ENCODE data around the gene PPP1R9A. TPM values are rescaled to one million over a fixed set of nuclear protein-coding genes. Genes with fewer than 3 reads are reported as not detected.

PPP1R9A gene
- total RNA-seq, 4 donors from 2014 or later, result 5.9 to 38.2 (median 13.7) TPM

DNA sequence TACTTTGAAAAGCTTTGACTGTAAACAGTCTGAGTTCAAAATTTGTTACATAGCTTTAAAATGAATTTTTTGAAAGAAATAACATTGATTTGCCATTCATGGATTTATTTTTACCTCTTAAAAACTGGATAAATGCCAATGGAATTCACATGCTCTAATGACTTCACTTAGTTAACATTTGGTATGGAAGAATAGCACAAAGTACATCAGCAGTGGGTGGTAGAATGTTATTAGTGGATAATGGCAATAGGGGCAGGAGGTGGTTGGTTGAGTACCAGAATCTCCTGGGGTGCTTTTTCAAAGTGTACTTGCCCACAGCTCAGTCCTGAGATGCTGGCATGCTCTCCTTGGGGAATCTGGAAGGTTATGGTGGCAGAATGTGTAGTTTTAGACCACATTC, 4.7 kb downstream of the PPP1R9A start:
- no peak overlapping the region for H3K4me3 ChIP-seq
- H3K9me3 ChIP-seq, result no peaks in the 10 kb centered on the region
- H3K36me3 ChIP-seq, result no peaks in the 10 kb centered on the region
- in situ Hi-C loops (cut with MboI; ENCODE audit: low sequenced_read_pairs in 4 of 4) (no loop called here), intact Hi-C loops (cut with DNase I; ENCODE audit: low total_unique reads) (no loop called here)
- H3K27ac ChIP-seq, result no peak overlapping the region
- peaks cover 17 to 34% of the 10 kb centered on the region in 2 donors for H3K4me1 ChIP-seq
- DNase-seq (no peak), ATAC-seq (no peak)
- no peak for TF ChIP-seq POLR2A (IDR thresholded peaks at IDR 0.05)
- TF ChIP-seq, protein P1, sequence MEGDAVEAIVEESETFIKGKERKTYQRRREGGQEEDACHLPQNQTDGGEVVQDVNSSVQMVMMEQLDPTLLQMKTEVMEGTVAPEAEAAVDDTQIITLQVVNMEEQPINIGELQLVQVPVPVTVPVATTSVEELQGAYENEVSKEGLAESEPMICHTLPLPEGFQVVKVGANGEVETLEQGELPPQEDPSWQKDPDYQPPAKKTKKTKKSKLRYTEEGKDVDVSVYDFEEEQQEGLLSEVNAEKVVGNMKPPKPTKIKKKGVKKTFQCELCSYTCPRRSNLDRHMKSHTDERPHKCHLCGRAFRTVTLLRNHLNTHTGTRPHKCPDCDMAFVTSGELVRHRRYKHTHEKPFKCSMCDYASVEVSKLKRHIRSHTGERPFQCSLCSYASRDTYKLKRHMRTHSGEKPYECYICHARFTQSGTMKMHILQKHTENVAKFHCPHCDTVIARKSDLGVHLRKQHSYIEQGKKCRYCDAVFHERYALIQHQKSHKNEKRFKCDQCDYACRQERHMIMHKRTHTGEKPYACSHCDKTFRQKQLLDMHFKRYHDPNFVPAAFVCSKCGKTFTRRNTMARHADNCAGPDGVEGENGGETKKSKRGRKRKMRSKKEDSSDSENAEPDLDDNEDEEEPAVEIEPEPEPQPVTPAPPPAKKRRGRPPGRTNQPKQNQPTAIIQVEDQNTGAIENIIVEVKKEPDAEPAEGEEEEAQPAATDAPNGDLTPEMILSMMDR (IDR thresholded peaks at IDR 0.05 in 4 of 5, conservative IDR thresholded peaks at IDR 0.05 in 1 of 5), result no peak
- H3K27me3 ChIP-seq, result no peaks in the 10 kb centered on the region

DNA sequence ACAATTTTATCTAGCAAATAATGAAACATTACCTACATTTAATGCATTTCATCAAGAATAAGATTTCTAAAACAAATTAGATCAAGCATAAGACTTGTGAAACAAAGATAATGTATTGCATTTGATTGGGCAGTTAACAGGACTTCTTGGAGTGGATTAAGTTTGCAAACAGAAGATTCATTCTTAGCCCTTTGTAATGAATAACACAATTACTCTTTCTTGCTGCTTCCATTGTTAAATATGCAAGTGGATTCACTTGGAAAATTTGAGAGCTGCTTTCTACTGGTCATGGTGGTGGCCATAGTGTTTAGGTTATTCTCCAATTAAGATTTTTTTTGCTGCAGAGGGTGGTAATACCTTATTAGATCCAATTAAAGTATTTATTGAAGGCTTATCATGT, 6.0 kb downstream of the PPP1R9A start:
- DNase-seq (no peak), ATAC-seq (no peak)
- H3K4me3 ChIP-seq, result no peak overlapping the region
- intact Hi-C loops (cut with DNase I; ENCODE audit: low total_unique reads) (no loop called here), in situ Hi-C loops (cut with MboI; ENCODE audit: low sequenced_read_pairs in 4 of 4) (no loop called here)
- no peaks in the 10 kb centered on the region for H3K27me3 ChIP-seq
- H3K36me3 ChIP-seq, result no peaks in the 10 kb centered on the region
- H3K27ac ChIP-seq, result no peak overlapping the region
- peaks cover 17 to 31% of the 10 kb centered on the region in 2 donors for H3K4me1 ChIP-seq
- H3K9me3 ChIP-seq, result no peaks in the 10 kb centered on the region
- no peak for TF ChIP-seq POLR2A (IDR thresholded peaks at IDR 0.05)
- TF ChIP-seq, protein P1 (IDR thresholded peaks at IDR 0.05 in 4 of 5, conservative IDR thresholded peaks at IDR 0.05 in 1 of 5), result no peak

DNA sequence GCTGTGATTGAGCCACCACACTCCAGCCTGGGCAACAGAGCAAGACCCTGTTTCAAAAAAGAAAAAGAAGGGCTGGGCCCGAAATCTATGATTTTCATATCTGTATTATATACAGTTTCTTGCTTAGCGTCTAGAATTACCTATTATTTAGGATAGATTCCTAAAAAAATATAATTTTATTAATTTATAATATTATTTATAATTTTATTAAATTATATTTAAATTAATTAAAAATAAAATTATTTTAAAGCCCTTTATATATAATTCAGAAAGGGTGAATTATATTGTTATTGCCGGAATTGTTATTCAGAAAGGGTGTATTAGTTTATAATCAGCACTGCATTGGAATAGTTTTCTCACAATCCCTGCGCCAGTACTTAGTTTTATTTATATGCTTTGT, 14.5 kb downstream of the PPP1R9A start:
- no peak for ATAC-seq
- Histone ChIP-seq H3K4me1 (peaks cover 0 to 5% of the 10 kb centered on the region in 2 donors), H3K36me3 (no peaks in the 10 kb centered on the region), H3K27ac (no peak overlapping the region), H3K4me3 (no peak overlapping the region), H3K27me3 (no peaks in the 10 kb centered on the region), H3K9me3 (no peaks in the 10 kb centered on the region)
- in situ Hi-C loops (cut with MboI; ENCODE audit: low sequenced_read_pairs in 4 of 4) (no loop called here), intact Hi-C loops (cut with DNase I; ENCODE audit: low total_unique reads) (no loop called here)
- TF ChIP-seq POLR2A (IDR thresholded peaks at IDR 0.05), result no peak
- TF ChIP-seq, protein P1 (IDR thresholded peaks at IDR 0.05 in 4 of 5, conservative IDR thresholded peaks at IDR 0.05 in 1 of 5), result no peak
- DNase-seq, result no peak

DNA sequence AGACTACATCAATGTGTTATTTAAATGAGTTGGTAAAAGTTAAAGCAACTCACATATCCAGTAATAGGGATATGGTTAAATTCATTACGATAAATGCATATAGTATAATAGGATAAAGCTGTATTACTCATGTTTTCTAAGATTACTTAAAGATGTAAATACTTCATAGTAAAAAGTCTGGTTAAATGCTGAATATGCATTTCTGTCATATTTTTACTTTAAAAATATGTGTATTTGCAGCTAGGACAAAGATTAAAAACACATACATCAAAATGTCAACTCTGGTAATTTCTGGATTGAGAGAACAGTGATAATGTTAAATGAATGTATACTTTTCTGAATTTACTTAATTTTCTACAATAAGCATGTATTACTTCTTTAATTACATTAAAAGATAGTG, 15.1 kb downstream of the PPP1R9A start:
- H3K27ac ChIP-seq, result no peak overlapping the region
- intact Hi-C loops (cut with DNase I; ENCODE audit: low total_unique reads), result no loop called here
- peaks cover 0 to 5% of the 10 kb centered on the region in 2 donors for H3K4me1 ChIP-seq
- H3K9me3 ChIP-seq, result no peaks in the 10 kb centered on the region
- H3K4me3 ChIP-seq, result no peak overlapping the region
- in situ Hi-C loops (cut with MboI; ENCODE audit: low sequenced_read_pairs in 4 of 4), result no loop called here
- H3K36me3 ChIP-seq, result no peaks in the 10 kb centered on the region
- no peaks in the 10 kb centered on the region for H3K27me3 ChIP-seq
- ATAC-seq (no peak), DNase-seq (no peak)
- TF ChIP-seq, protein P1 (IDR thresholded peaks at IDR 0.05 in 4 of 5, conservative IDR thresholded peaks at IDR 0.05 in 1 of 5), result no peak
- no peak for TF ChIP-seq POLR2A (IDR thresholded peaks at IDR 0.05)

DNA sequence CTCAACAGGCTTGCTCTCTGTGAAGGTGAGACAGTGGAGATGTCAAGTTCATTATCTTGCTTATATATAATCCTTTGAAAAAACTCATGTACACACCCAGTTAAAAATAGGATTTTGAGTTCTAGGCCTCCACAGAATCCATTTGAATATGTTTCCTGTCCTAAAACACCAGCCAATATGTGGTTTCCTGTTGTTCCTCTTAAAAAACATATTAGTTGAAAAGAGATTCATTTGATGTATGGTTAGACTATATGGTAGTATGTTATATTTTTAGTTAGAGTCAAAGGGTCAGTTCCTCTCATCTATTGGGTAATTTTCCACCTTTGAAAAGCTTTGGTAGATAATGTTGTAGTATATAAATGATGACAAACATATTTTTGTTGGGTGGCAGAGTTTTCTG, 16.0 kb downstream of the PPP1R9A start:
- H3K4me1 ChIP-seq, result peaks cover 0 to 5% of the 10 kb centered on the region in 2 donors
- H3K36me3 ChIP-seq, result no peaks in the 10 kb centered on the region
- ATAC-seq, result no peak
- intact Hi-C loops (cut with DNase I; ENCODE audit: low total_unique reads) (no loop called here), in situ Hi-C loops (cut with MboI; ENCODE audit: low sequenced_read_pairs in 4 of 4) (no loop called here)
- no peak for TF ChIP-seq POLR2A (IDR thresholded peaks at IDR 0.05)
- TF ChIP-seq, protein P1 (IDR thresholded peaks at IDR 0.05 in 4 of 5, conservative IDR thresholded peaks at IDR 0.05 in 1 of 5), result no peak
- H3K4me3 ChIP-seq, result no peak overlapping the region
- no peak overlapping the region for H3K27ac ChIP-seq
- H3K27me3 ChIP-seq, result no peaks in the 10 kb centered on the region
- no peaks in the 10 kb centered on the region for H3K9me3 ChIP-seq
- DNase-seq, result no peak
